SH-SY5Y (cell line): Measurements from ENCODE around the gene WDFY1.

Experiments used
- GATA2 ChIP-seq: IDR thresholded peaks from 2 replicates; pipeline ENCODE4 v1.6.1; 2011; ENCODE audit warnings: mild to moderate bottlenecking, low read depth, low read length
- GATA3 ChIP-seq: IDR thresholded peaks from 2 replicates; pipeline ENCODE4 v1.6.1; 2011; ENCODE audit warnings: low read depth, mild to moderate bottlenecking, low read length, moderate library complexity

GRCh38 chr2:223880796-223881195, 64.3 kb downstream of the WDFY1 start:
- TF ChIP-seq GATA2, result no peak
- no peak for TF ChIP-seq GATA3
